Natural killer cell (primary cell): ENCODE data around the gene CSTB. TPM values are rescaled to one million over a fixed set of nuclear protein-coding genes. Genes with fewer than 3 reads are reported as not detected.

Experiments
- ATAC-seq, 3 donors: fragments of 150-1000 bp in 2 of 3; fragments of 200-7000 bp in 1 of 3; cut with Tn5 transposase; 1 replicate in 1 of 3; 2 replicates in 2 of 3; pipeline ENCODE4 v1.10.0; 2021; ENCODE audit warnings: mild to moderate bottlenecking in 2 of 3, moderate library complexity in 2 of 3
- DNase-seq, 2 donors: peaks; one replicate each; pipeline versions ENCODE4 v3.0.0 to v3.0.0-alpha.2; 2013 to 2021; ENCODE audit warnings: mixed read lengths in 1 of 2
- H3K27ac ChIP-seq: one replicate; pipeline ENCODE4 v1.5.1; 2013; ENCODE audit warnings: mild to moderate bottlenecking, low read length
- H3K27me3 ChIP-seq: one replicate; pipeline ENCODE4 v1.6.1; 2013; ENCODE audit warnings: low read length; ENCODE audit not compliant: control insufficient read depth, insufficient read depth
- H3K36me3 ChIP-seq: one replicate; pipeline ENCODE4 v1.6.1; 2013; ENCODE audit warnings: low read length; ENCODE audit not compliant: control insufficient read depth, insufficient read depth
- H3K4me1 ChIP-seq: one replicate; pipeline ENCODE4 v1.6.1; 2013; ENCODE audit warnings: low read length; ENCODE audit not compliant: control insufficient read depth, insufficient read depth
- H3K4me3 ChIP-seq: one replicate; pipeline ENCODE4 v1.5.1; 2013; ENCODE audit warnings: low read length
- H3K9me3 ChIP-seq: one replicate; pipeline ENCODE4 v1.6.1; 2013; ENCODE audit warnings: low read length; ENCODE audit not compliant: control insufficient read depth, insufficient read depth
- H3K27ac Mint-ChIP-seq, 2 donors: one replicate each; pipeline ENCODE4 v1.8.0; 2022; ENCODE audit warnings: mild to moderate bottlenecking in 2 of 2, mixed read lengths in 2 of 2, moderate library complexity in 1 of 2
- H3K27me3 Mint-ChIP-seq, 2 donors: one replicate each; pipeline ENCODE4 v1.8.0; 2022; ENCODE audit warnings: low read depth in 2 of 2, mixed read lengths in 2 of 2
- H3K36me3 Mint-ChIP-seq: one replicate; pipeline ENCODE4 v1.8.0; 2022; ENCODE audit warnings: mixed read lengths
- H3K4me1 Mint-ChIP-seq, 2 donors: one replicate each; pipeline ENCODE4 v1.8.0; 2022; ENCODE audit warnings: mixed read lengths in 2 of 2
- H3K4me3 Mint-ChIP-seq: one replicate; pipeline ENCODE4 v1.8.0; 2022; ENCODE audit warnings: mild to moderate bottlenecking, moderate library complexity, mixed read lengths
- H3K9me3 Mint-ChIP-seq, 2 donors: one replicate each; pipeline ENCODE4 v1.8.0; 2022; ENCODE audit warnings: mixed read lengths in 2 of 2
- CTCF ChIP-seq: fragments of 200-600 bp; IDR thresholded peaks from one replicate; pipeline ENCODE4 v1.8.0; 2022; ENCODE audit warnings: antibody characterized with exemption
- WGBS: methylation state at CpG from one replicate; pipeline ENCODE4 v1.1.7; 2013; ENCODE audit warnings: missing lambda C conversion rate; ENCODE audit not compliant: insufficient coverage; 5-methylcytosine and 5-hydroxymethylcytosine counted together
- intact Hi-C: fragments of 100-400 bp; cut with micrococcal nuclease; formaldehyde crosslinking; loops from one replicate; pipeline ENCODE4 v1.14.2; 2022
- total RNA-seq, 4 donors: library from RNA; stranded (reverse); fragments of 120-200 nt in 1 of 4; gene quantifications; one replicate each; pipeline versions ENCODE4 v1.2.3 to v1.2.4, GENCODE V29; 2013 to 2022

The CSTB gene
- total RNA-seq, 3 donors from 2014 or later (not counting 1 experiment from before 2014, with no cell fraction given) = 18.5 to 23.1 (median 22.7) TPM

GRCh38 chr21:43764576-43765495, 11.3 kb downstream of the CSTB start:
- Mint-ChIP-seq H3K27ac (no peak overlapping the region), H3K9me3 (no peaks in the 10 kb centered on the region), H3K27me3 (no peaks in the 10 kb centered on the region), H3K4me1 (no peaks in the 10 kb centered on the region), H3K36me3 (no peaks in the 10 kb centered on the region), H3K4me3 (no peak overlapping the region)
- Histone ChIP-seq H3K4me1 (no peaks in the 10 kb centered on the region), H3K4me3 (no peak overlapping the region), H3K27ac (no peak overlapping the region), H3K9me3 (no peaks in the 10 kb centered on the region), H3K36me3 (no peaks in the 10 kb centered on the region), H3K27me3 (no peaks in the 10 kb centered on the region)
- DNase-seq = no peak
- intact Hi-C loops = no loop called here
- WGBS = 95% methylated on average over 19 of the region's 19 CpGs
- TF ChIP-seq CTCF = no peak
- ATAC-seq = no peak

GRCh38 chr21:43763901-43764523, 12.1 kb downstream of the CSTB start:
- intact Hi-C loops = loop anchor here (2.0 kb wide), 1 partner anchor 21 kb away; no protein-coding TSS in a partner anchor
- ATAC-seq = no peak
- no peak for DNase-seq
- Histone ChIP-seq H3K27ac (no peak overlapping the region), H3K9me3 (no peaks in the 10 kb centered on the region), H3K36me3 (peaks cover 3% of the 10 kb centered on the region), H3K4me3 (no peak overlapping the region), H3K27me3 (no peaks in the 10 kb centered on the region), H3K4me1 (no peaks in the 10 kb centered on the region)
- no peaks in the 10 kb centered on the region for H3K36me3 Mint-ChIP-seq
- TF ChIP-seq CTCF = no peak
- no peaks in the 10 kb centered on the region for H3K4me1 Mint-ChIP-seq
- H3K27me3 Mint-ChIP-seq = no peaks in the 10 kb centered on the region
- no peaks in the 10 kb centered on the region for H3K9me3 Mint-ChIP-seq
- no peak overlapping the region for H3K4me3 Mint-ChIP-seq
- WGBS = 93% methylated on average over 10 of the region's 10 CpGs
- no peak overlapping the region for H3K27ac Mint-ChIP-seq

GRCh38 chr21:43762303-43763128, 13.6 kb downstream of the CSTB start:
- ATAC-seq (no peak), DNase-seq (no peak)
- Mint-ChIP-seq H3K9me3 (no peaks in the 10 kb centered on the region), H3K4me1 (no peaks in the 10 kb centered on the region), H3K27ac (no peak overlapping the region), H3K27me3 (no peaks in the 10 kb centered on the region), H3K4me3 (no peak overlapping the region), H3K36me3 (no peaks in the 10 kb centered on the region)
- H3K4me3 ChIP-seq = no peak overlapping the region
- H3K27ac ChIP-seq = no peak overlapping the region
- peaks cover 8% of the 10 kb centered on the region for H3K36me3 ChIP-seq
- 93% methylated on average over 15 of the region's 15 CpGs for WGBS
- no peaks in the 10 kb centered on the region for H3K9me3 ChIP-seq
- intact Hi-C loops = loop anchor here (2.0 kb wide), 1 partner anchor 20 kb away; no protein-coding TSS in a partner anchor
- H3K4me1 ChIP-seq = no peaks in the 10 kb centered on the region
- no peak for TF ChIP-seq CTCF
- H3K27me3 ChIP-seq = no peaks in the 10 kb centered on the region
